ENCODE results near the gene WWOX.

GRCh38 chr16:78762222-78762621 is 662.8 kb downstream of the WWOX start:
- TF ChIP-seq CTCF (conservative IDR thresholded peaks at IDR 0.05; ENCODE audit: low read depth, low read length) (no peak), EZH2 (IDR thresholded peaks at IDR 0.05; ENCODE audit: borderline replicate concordance, low read depth, low read length, poor library complexity, severe bottlenecking) (no peak)

Data from A673 (cell line).